SK-N-SH treated with all-trans-retinoic acid at 6 μM for 48 hours (cell line): ENCODE results near the gene DGKG.

ENCODE experiments used
- ATAC-seq: fragments of 200-7000 bp; cut with Tn5 transposase; 3 replicates; pipeline ENCODE4 v1.9.1; 2020; ENCODE audit warnings: mild to moderate bottlenecking, moderate library complexity
- ARNTL ChIP-seq: fragments of 450-650 bp; formaldehyde crosslinking; IDR thresholded peaks from 2 replicates; pipeline ENCODE4 v1.5.0; 2020; ENCODE audit warnings: low read depth, mild to moderate bottlenecking, moderate library complexity, borderline replicate concordance
- BACH2 ChIP-seq: fragments of 250-450 bp; sonication (Bioruptor Pico); IDR thresholded peaks from 2 replicates; pipeline ENCODE4 v1.9.0; 2021; ENCODE audit warnings: mild to moderate bottlenecking, borderline replicate concordance
- CSDC2 ChIP-seq: fragments of 250-450 bp; sonication (Bioruptor Pico); IDR thresholded peaks from 2 replicates; pipeline ENCODE4 v1.5.0; 2020; ENCODE audit warnings: mild to moderate bottlenecking, moderate library complexity
- ESRRG ChIP-seq: fragments of 250-450 bp; sonication (Bioruptor Pico); IDR thresholded peaks from 2 replicates; pipeline ENCODE4 v1.6.1; 2021; ENCODE audit warnings: mild to moderate bottlenecking
- GLIS3 ChIP-seq: fragments of 250-450 bp; sonication (Bioruptor Pico); IDR thresholded peaks from 2 replicates; pipeline ENCODE4 v1.5.0; 2020; ENCODE audit warnings: mild to moderate bottlenecking, moderate library complexity
- ISL1 ChIP-seq: fragments of 250-450 bp; sonication (Bioruptor Pico); IDR thresholded peaks from 2 replicates; pipeline ENCODE4 v2.1.2; 2022; ENCODE audit warnings: mild to moderate bottlenecking, moderate library complexity
- OSR1 ChIP-seq: fragments of 250-450 bp; sonication (Bioruptor Pico); IDR thresholded peaks from 2 replicates; pipeline ENCODE4 v1.8.0; 2022; ENCODE audit warnings: moderate library complexity, mild to moderate bottlenecking, inconsistent platforms
- PPARA ChIP-seq: fragments of 250-450 bp; sonication (Bioruptor Pico); IDR thresholded peaks from 2 replicates; pipeline ENCODE4 v1.5.0; 2020; ENCODE audit warnings: mild to moderate bottlenecking, borderline replicate concordance
- RARB ChIP-seq: fragments of 250-450 bp; sonication (Bioruptor Pico); IDR thresholded peaks from 2 replicates; pipeline ENCODE4 v1.8.0; 2021; ENCODE audit warnings: mild to moderate bottlenecking, moderate library complexity
- TCF4 ChIP-seq: fragments of 250-450 bp; sonication (Bioruptor Pico); IDR thresholded peaks from 2 replicates; pipeline ENCODE4 v1.8.0; 2021; ENCODE audit warnings: mild to moderate bottlenecking, moderate library complexity, borderline replicate concordance
- TOX ChIP-seq: fragments of 250-450 bp; sonication (Bioruptor Pico); IDR thresholded peaks from 2 replicates; pipeline ENCODE4 v1.8.0; 2021; ENCODE audit warnings: mild to moderate bottlenecking, moderate library complexity, borderline replicate concordance
- ZC3H10 ChIP-seq: fragments of 250-450 bp; sonication (Bioruptor Pico); IDR thresholded peaks from 2 replicates; pipeline ENCODE4 v1.5.1; 2021; ENCODE audit warnings: mild to moderate bottlenecking, moderate library complexity
- ZFP30 ChIP-seq: fragments of 450-650 bp; formaldehyde crosslinking; IDR thresholded peaks from 2 replicates; pipeline ENCODE4 v1.5.0; 2022; ENCODE audit warnings: mild to moderate bottlenecking, moderate library complexity
- ZNF565 ChIP-seq: fragments of 450-650 bp; formaldehyde crosslinking; conservative IDR thresholded peaks from 2 replicates; pipeline ENCODE4 v1.5.0; 2020; ENCODE audit warnings: low read depth, mild to moderate bottlenecking, moderate library complexity
- ZNF70 ChIP-seq: fragments of 450-650 bp; formaldehyde crosslinking; IDR thresholded peaks from 2 replicates; pipeline ENCODE4 v1.5.0; 2020; ENCODE audit warnings: mild to moderate bottlenecking, moderate library complexity
- TF ChIP-seq, protein P1 (sequence below): fragments of 250-450 bp; sonication (Bioruptor Pico); IDR thresholded peaks from 2 replicates; pipeline ENCODE4 v1.5.1; 2020; ENCODE audit warnings: low read depth, mild to moderate bottlenecking, moderate library complexity
- TF ChIP-seq, protein P2 (sequence below): fragments of 250-450 bp; sonication (Bioruptor Pico); IDR thresholded peaks from 2 replicates; pipeline ENCODE4 v1.5.0; 2020; ENCODE audit warnings: mild to moderate bottlenecking, moderate library complexity
- TF ChIP-seq, protein P3 (sequence below): fragments of 250-450 bp; sonication (Bioruptor Pico); IDR thresholded peaks from 2 replicates; pipeline ENCODE4 v1.5.1; 2021; ENCODE audit warnings: mild to moderate bottlenecking, moderate library complexity
- TF ChIP-seq, protein P4 (sequence below): fragments of 250-450 bp; sonication (Bioruptor Pico); IDR thresholded peaks from 2 replicates; pipeline ENCODE4 v1.8.0; 2020; ENCODE audit warnings: mild to moderate bottlenecking, moderate library complexity, borderline replicate concordance

DGKG gene

DNA sequence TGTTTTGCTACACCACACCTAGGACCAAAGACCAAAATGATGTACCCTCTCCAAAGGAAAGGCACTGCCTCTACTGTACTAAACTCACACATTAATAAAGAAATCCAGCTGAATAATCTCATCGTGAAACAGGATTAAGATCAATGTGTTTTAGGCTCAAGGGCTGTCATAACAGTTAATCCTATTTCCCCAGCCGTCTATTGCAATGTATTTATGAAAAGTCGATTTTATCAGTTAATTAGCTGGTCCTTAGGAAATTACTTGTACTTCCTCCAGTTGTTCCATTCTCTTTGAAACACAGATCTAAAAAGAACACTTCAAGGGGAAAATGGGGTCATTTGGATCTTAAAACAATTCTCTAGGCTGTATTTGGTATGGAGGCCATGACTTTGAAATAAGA is 261.6 kb downstream of the DGKG start:
- no peak for TF ChIP-seq ZC3H10
- TF ChIP-seq, protein P1, sequence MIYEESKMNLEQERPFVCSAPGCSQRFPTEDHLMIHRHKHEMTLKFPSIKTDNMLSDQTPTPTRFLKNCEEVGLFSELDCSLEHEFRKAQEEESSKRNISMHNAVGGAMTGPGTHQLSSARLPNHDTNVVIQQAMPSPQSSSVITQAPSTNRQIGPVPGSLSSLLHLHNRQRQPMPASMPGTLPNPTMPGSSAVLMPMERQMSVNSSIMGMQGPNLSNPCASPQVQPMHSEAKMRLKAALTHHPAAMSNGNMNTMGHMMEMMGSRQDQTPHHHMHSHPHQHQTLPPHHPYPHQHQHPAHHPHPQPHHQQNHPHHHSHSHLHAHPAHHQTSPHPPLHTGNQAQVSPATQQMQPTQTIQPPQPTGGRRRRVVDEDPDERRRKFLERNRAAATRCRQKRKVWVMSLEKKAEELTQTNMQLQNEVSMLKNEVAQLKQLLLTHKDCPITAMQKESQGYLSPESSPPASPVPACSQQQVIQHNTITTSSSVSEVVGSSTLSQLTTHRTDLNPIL (CRISPR knock-in tag): no peak
- ATAC-seq: no peak

DNA sequence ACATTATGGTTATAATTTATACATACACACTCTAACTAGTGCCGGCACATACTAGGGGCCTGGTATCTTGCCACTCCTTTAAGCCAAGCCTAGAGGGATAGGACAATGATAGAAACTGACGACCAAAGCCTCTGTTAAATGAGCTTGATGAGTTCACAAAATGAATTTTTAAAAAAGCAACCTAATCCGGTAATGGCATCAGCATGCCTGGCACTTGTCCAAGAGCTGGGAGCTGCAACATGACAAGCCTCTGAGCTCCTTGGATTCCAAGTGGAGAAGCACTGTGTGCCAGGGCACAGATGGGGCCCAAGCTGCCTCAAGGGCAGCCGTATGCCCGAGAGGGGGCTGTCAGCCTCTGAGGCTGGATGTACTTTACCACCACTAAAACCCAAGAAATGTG is 262.9 kb downstream of the DGKG start:
- peak; percentile 67 for ATAC-seq
- TF ChIP-seq ZNF565 (CRISPR knock-in tag) (no peak), ARNTL (CRISPR knock-in tag) (no peak), ISL1 (CRISPR knock-in tag) (0 out of 2 replicates have a peak, but pooled peaks have one; percentile 3), TOX (no peak), ZC3H10 (no peak), PPARA (CRISPR knock-in tag) (no peak)
- TF ChIP-seq, protein P2, sequence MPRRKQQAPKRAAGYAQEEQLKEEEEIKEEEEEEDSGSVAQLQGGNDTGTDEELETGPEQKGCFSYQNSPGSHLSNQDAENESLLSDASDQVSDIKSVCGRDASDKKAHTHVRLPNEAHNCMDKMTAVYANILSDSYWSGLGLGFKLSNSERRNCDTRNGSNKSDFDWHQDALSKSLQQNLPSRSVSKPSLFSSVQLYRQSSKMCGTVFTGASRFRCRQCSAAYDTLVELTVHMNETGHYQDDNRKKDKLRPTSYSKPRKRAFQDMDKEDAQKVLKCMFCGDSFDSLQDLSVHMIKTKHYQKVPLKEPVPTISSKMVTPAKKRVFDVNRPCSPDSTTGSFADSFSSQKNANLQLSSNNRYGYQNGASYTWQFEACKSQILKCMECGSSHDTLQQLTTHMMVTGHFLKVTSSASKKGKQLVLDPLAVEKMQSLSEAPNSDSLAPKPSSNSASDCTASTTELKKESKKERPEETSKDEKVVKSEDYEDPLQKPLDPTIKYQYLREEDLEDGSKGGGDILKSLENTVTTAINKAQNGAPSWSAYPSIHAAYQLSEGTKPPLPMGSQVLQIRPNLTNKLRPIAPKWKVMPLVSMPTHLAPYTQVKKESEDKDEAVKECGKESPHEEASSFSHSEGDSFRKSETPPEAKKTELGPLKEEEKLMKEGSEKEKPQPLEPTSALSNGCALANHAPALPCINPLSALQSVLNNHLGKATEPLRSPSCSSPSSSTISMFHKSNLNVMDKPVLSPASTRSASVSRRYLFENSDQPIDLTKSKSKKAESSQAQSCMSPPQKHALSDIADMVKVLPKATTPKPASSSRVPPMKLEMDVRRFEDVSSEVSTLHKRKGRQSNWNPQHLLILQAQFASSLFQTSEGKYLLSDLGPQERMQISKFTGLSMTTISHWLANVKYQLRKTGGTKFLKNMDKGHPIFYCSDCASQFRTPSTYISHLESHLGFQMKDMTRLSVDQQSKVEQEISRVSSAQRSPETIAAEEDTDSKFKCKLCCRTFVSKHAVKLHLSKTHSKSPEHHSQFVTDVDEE (CRISPR knock-in tag): no peak

DNA sequence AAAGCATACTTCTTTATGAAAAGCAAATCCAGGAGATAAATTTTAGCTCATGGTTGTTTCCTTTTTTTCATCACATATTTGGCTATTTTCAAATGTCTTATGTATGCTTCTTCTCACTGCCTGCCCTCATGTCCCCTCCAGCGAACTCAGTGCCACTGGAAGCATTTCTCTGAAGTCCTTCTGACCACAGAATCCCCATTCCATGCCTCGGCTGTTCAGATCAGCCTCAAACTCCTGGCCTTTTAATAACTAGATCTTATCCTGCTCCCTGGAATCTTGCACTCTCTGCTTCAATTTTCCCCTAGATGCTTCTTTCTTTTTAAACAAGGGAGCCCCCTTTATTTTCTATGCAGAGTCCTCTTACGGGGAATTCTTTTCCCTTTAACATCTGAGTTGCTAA is 263.3 kb downstream of the DGKG start:
- peak; percentile 14 for ATAC-seq
- TF ChIP-seq GLIS3 (CRISPR knock-in tag): no peak
- TF ChIP-seq ARNTL (CRISPR knock-in tag): no peak
- no peak for TF ChIP-seq OSR1
- TF ChIP-seq PPARA (CRISPR knock-in tag): no peak
- no peak for TF ChIP-seq BACH2
- TF ChIP-seq ESRRG (CRISPR knock-in tag): no peak
- no peak for TF ChIP-seq ZNF70 (CRISPR knock-in tag)
- TF ChIP-seq, protein P3, sequence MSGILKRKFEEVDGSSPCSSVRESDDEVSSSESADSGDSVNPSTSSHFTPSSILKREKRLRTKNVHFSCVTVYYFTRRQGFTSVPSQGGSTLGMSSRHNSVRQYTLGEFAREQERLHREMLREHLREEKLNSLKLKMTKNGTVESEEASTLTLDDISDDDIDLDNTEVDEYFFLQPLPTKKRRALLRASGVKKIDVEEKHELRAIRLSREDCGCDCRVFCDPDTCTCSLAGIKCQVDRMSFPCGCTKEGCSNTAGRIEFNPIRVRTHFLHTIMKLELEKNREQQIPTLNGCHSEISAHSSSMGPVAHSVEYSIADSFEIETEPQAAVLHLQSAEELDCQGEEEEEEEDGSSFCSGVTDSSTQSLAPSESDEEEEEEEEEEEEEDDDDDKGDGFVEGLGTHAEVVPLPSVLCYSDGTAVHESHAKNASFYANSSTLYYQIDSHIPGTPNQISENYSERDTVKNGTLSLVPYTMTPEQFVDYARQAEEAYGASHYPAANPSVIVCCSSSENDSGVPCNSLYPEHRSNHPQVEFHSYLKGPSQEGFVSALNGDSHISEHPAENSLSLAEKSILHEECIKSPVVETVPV (CRISPR knock-in tag): no peak
- TF ChIP-seq, protein P1 (CRISPR knock-in tag): no peak
- TF ChIP-seq TCF4 (CRISPR knock-in tag): no peak
- TF ChIP-seq RARB: no peak

DNA sequence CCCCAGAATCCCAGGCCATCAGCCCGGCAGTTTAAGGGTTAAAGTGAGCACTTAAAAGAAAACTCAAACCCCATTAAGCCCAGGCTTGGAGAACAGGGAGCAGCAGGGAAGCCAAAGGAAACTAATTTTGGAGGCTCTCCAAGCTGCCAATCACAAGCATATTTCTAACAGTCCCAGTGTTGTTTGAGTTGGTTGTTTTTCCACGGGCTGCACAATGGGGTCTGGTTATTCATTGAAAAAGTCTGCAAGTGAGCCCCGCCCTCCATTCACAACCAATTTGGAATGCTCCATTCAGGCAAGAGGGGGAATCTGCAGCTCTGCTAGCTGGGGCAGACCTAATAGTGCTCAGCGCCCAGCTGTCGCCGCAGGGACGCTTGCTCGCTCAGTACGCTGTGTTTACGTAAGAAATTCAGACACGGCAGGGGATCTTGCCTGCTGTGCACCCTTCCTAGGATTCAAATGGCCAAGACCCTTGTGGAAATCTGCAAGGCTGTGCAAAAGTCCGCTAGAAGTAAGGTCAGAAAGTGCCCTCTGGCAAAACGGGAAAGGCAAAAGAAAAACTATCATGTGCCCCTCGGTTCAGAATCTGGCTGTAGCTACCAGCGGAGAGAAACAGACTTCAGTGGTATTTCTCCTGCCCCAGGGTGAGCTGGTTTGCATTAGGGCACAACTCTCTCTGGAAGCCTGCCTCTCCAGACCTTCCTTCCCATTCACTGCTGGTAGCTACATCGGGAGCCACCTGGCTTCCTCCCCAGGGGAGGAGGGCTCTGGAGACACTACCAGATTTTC is 264.2 kb downstream of the DGKG start:
- ATAC-seq: peak; percentile 88
- TF ChIP-seq OSR1: no peak
- no peak for TF ChIP-seq ZC3H10
- 0 out of 2 replicates have a peak, but pooled peaks have one; percentile 20 for TF ChIP-seq ISL1 (CRISPR knock-in tag)
- no peak for TF ChIP-seq ESRRG (CRISPR knock-in tag)
- TF ChIP-seq, protein P1 (CRISPR knock-in tag): no peak
- TF ChIP-seq ZFP30 (CRISPR knock-in tag): no peak
- TF ChIP-seq CSDC2 (CRISPR knock-in tag): no peak
- peak; percentile 56; the same call in 1 of the 2 replicates for TF ChIP-seq TCF4 (CRISPR knock-in tag)
- TF ChIP-seq, protein P2 (CRISPR knock-in tag): 0 out of 2 replicates have a peak, but pooled peaks have one; percentile 18
- TF ChIP-seq, protein P4, sequence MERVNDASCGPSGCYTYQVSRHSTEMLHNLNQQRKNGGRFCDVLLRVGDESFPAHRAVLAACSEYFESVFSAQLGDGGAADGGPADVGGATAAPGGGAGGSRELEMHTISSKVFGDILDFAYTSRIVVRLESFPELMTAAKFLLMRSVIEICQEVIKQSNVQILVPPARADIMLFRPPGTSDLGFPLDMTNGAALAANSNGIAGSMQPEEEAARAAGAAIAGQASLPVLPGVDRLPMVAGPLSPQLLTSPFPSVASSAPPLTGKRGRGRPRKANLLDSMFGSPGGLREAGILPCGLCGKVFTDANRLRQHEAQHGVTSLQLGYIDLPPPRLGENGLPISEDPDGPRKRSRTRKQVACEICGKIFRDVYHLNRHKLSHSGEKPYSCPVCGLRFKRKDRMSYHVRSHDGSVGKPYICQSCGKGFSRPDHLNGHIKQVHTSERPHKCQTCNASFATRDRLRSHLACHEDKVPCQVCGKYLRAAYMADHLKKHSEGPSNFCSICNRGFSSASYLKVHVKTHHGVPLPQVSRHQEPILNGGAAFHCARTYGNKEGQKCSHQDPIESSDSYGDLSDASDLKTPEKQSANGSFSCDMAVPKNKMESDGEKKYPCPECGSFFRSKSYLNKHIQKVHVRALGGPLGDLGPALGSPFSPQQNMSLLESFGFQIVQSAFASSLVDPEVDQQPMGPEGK (CRISPR knock-in tag): no peak
- TF ChIP-seq, protein P3 (CRISPR knock-in tag): no peak
- TF ChIP-seq ZNF70 (CRISPR knock-in tag): no peak
- TF ChIP-seq GLIS3 (CRISPR knock-in tag): no peak
